ENCODE results near the gene FOS. TPM values are rescaled to one million over a fixed set of nuclear protein-coding genes. Genes with fewer than 3 reads are reported as not detected.

FOS gene
- total and polyA plus RNA-seq, 2 of the 13 experiments (the other 11 are each of a cell fraction or from before 2014, with no cell fraction given): 15.9 to 24.2 TPM

DNA sequence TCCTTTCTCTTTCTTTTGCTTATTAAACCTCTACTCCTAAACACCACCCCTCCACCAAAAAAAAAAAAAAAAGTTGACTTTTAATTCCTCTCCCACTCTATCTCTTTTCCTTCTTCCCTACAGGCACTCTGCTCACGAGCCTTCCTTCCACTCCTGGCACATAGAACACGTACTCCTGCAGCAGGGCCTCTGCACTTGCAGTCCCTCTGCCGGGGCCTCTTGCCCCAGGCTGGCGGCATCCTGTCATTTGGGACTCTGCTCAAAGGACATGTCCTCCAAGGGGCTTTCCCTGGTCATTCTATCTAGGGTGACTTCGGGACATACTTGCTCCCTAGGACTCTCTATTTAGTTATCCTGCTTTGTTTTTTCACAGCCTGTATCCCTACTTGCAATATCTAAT, 7.7 kb downstream of the FOS start (continued):
- TF ChIP-seq, protein P1, sequence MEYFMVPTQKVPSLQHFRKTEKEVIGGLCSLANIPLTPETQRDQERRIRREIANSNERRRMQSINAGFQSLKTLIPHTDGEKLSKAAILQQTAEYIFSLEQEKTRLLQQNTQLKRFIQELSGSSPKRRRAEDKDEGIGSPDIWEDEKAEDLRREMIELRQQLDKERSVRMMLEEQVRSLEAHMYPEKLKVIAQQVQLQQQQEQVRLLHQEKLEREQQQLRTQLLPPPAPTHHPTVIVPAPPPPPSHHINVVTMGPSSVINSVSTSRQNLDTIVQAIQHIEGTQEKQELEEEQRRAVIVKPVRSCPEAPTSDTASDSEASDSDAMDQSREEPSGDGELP (IDR thresholded peaks at IDR 0.05; ENCODE audit: borderline replicate concordance, low read depth): no peak
- no peak for TF ChIP-seq TFDP1 (CRISPR knock-in tag; IDR thresholded peaks at IDR 0.05; ENCODE audit: borderline replicate concordance)
- no peak for TF ChIP-seq ZNF180 (CRISPR knock-in tag; IDR thresholded peaks at IDR 0.05; ENCODE audit: borderline replicate concordance, low read depth)
- TF ChIP-seq TGIF2 (CRISPR knock-in tag; IDR thresholded peaks at IDR 0.05): peak; percentile 40; the same call in 1 of the 2 replicates
- no peak for TF ChIP-seq SP4 (CRISPR knock-in tag; IDR thresholded peaks at IDR 0.05)
- TF ChIP-seq POGK (CRISPR knock-in tag; conservative IDR thresholded peaks at IDR 0.05): no peak
- TF ChIP-seq RBAK (CRISPR knock-in tag; IDR thresholded peaks at IDR 0.05): no peak
- peak in 1 of 2 experiments; percentile 43; a peak in 2 of 4 replicates for TF ChIP-seq EP300 (IDR thresholded peaks at IDR 0.05; ENCODE audit: low read depth in 2 of 2, low read length in 2 of 2)
- TF ChIP-seq EP300 (CRISPR knock-in tag; IDR thresholded peaks at IDR 0.05; ENCODE audit: borderline replicate concordance): no peak
- TF ChIP-seq, protein P2, sequence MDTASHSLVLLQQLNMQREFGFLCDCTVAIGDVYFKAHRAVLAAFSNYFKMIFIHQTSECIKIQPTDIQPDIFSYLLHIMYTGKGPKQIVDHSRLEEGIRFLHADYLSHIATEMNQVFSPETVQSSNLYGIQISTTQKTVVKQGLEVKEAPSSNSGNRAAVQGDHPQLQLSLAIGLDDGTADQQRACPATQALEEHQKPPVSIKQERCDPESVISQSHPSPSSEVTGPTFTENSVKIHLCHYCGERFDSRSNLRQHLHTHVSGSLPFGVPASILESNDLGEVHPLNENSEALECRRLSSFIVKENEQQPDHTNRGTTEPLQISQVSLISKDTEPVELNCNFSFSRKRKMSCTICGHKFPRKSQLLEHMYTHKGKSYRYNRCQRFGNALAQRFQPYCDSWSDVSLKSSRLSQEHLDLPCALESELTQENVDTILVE (CRISPR knock-in tag; IDR thresholded peaks at IDR 0.05): no peak
- no peak for TF ChIP-seq RELA (CRISPR knock-in tag; IDR thresholded peaks at IDR 0.05)
- TF ChIP-seq TARDBP (CRISPR knock-in tag; IDR thresholded peaks at IDR 0.05): no peak
- TF ChIP-seq, protein P3, sequence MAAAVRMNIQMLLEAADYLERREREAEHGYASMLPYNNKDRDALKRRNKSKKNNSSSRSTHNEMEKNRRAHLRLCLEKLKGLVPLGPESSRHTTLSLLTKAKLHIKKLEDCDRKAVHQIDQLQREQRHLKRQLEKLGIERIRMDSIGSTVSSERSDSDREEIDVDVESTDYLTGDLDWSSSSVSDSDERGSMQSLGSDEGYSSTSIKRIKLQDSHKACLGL (CRISPR knock-in tag; IDR thresholded peaks at IDR 0.05): no peak
- no peak for TF ChIP-seq ZNF775 (CRISPR knock-in tag; IDR thresholded peaks at IDR 0.05; ENCODE audit: borderline replicate concordance)
- TF ChIP-seq FOSL1 (CRISPR knock-in tag; IDR thresholded peaks at IDR 0.05; ENCODE audit: borderline replicate concordance): no peak
- TF ChIP-seq, protein P4, sequence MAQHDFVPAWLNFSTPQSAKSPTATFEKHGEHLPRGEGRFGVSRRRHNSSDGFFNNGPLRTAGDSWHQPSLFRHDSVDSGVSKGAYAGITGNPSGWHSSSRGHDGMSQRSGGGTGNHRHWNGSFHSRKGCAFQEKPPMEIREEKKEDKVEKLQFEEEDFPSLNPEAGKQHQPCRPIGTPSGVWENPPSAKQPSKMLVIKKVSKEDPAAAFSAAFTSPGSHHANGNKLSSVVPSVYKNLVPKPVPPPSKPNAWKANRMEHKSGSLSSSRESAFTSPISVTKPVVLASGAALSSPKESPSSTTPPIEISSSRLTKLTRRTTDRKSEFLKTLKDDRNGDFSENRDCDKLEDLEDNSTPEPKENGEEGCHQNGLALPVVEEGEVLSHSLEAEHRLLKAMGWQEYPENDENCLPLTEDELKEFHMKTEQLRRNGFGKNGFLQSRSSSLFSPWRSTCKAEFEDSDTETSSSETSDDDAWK (CRISPR knock-in tag; IDR thresholded peaks at IDR 0.05): no peak
- TF ChIP-seq TAF15 (IDR thresholded peaks at IDR 0.05; ENCODE audit: low read depth, low read length, poor library complexity, severe bottlenecking): no peak
- peak; percentile 54 for TF ChIP-seq ZFX (CRISPR knock-in tag; IDR thresholded peaks at IDR 0.05; ENCODE audit: low read depth)
- TF ChIP-seq NFYC (CRISPR knock-in tag; IDR thresholded peaks at IDR 0.05): no peak
- no peak for TF ChIP-seq ZNF446 (CRISPR knock-in tag; IDR thresholded peaks at IDR 0.05)
- TF ChIP-seq SCMH1 (CRISPR knock-in tag; IDR thresholded peaks at IDR 0.05; ENCODE audit: borderline replicate concordance): no peak
- peak; percentile 21; the same call in 1 of the 2 replicates for TF ChIP-seq NR2F6 (IDR thresholded peaks at IDR 0.05)
- no peak for TF ChIP-seq NR2F6 (CRISPR knock-in tag; IDR thresholded peaks at IDR 0.05)
- TF ChIP-seq ZFP41 (CRISPR knock-in tag; IDR thresholded peaks at IDR 0.05; ENCODE audit: borderline replicate concordance): no peak
- TF ChIP-seq ZNF441 (CRISPR knock-in tag; IDR thresholded peaks at IDR 0.05; ENCODE audit: borderline replicate concordance): no peak
- no peak for TF ChIP-seq ZNF781 (CRISPR knock-in tag; IDR thresholded peaks at IDR 0.05; ENCODE audit: borderline replicate concordance, not compliant biosample characterization)
